Inflammatory macrophage treated with lipopolysaccharide for 4 hours (primary cell): ENCODE measurements around the gene BICDL1.

Experiments used
- DNase-seq: peaks from one replicate; pipeline ENCODE4 v3.0.0-alpha.2; 2020

Gene BICDL1

GRCh38 chr12:120060196-120060595 lies 71.2 kb downstream of the BICDL1 start:
- no peak for DNase-seq

DNA sequence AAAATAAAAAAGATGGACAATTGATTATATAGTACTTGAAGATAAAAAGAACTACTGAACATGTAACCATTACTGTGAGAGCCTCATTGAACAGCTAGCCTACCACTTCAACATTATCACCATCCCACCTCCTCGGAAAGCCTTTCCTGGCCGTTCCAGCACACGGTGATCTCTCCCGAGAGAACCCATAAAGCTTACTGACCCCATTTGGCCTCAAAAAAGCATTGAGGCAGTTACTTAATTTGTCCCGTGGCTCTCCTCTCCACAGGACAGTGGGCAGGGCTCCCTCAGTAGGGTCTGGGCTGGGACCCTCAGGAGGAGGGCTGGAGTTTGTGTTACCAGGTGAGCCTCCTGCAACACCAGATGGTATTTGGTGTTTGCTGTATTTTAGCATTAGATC lies 71.7 kb downstream of the BICDL1 start:
- DNase-seq, result no peak

DNA sequence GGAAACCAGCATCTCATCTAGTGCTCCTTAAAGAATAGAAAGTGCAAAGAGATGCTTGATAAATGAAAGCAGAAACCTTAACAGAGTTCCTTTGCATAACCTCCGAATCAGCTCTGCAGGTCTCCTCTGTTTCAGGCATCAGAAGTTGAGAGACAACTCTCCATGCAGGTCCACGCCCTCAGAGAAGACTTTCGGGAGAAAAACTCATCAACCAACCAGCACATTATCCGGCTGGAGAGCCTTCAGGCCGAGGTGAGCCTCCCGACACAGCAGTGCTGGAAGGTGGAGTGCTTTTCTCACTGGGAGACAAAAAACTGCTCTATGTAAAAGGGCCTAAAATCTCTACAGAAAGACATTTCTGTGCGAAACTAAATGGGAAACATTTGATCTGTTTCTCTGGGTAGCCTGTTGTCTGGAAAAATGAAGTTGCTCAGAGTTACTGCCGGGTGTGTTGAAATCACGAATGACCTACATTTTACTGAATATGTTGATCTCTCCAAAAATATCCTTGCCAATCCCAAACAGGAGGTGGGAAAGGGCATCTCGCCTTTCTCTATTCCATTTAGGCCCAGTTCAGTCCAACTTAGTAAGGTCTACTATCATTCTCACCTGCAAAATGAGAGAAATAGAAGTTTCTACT lies 72.7 kb downstream of the BICDL1 start:
- no peak for DNase-seq

GRCh38 chr12:120062976-120063579 lies 74.0 kb downstream of the BICDL1 start:
- DNase-seq, result no peak

- no peak for DNase-seq
These were observed 75.3 kb downstream of the BICDL1 start for GRCh38 chr12:120064054-120064940.

DNA sequence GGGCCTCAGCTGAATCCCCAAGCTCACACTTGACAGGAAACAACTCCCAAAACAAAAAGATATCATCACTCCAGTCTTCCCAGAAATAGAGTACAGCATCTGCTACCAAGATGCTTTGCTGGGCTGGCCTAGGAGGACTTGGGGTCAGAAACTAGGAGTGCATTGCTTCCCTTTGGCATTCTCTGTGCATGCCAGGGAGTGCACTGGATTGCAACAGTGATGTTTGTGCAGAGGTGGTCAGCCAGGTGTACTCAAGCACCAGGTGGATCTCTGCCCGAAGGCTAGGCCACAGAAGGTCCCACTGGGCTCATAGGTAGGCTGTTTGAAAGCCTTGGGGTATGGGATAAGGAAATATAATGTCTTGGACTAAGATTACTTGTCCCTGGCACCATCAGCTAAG lies 76.4 kb downstream of the BICDL1 start:
- no peak for DNase-seq

DNA sequence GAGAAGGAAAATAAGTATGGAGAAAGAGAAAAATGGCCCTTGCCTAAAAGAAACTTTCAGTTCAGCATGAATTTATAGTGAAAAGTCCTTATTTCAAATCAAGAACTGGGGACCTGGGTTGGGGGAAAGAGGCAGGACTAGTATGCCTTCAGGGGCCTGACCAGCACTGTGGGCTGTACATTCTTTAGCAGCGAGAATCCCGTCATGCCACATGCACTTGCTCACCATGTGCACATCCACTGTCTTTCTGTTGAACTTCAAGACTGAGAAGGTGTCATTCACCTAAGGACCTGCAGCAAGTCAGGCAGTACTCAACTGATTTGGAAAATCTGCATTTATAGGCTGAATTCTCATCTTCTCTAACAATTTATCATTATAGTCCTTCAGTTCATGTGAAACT lies 77.3 kb downstream of the BICDL1 start:
- DNase-seq, result no peak

DNA sequence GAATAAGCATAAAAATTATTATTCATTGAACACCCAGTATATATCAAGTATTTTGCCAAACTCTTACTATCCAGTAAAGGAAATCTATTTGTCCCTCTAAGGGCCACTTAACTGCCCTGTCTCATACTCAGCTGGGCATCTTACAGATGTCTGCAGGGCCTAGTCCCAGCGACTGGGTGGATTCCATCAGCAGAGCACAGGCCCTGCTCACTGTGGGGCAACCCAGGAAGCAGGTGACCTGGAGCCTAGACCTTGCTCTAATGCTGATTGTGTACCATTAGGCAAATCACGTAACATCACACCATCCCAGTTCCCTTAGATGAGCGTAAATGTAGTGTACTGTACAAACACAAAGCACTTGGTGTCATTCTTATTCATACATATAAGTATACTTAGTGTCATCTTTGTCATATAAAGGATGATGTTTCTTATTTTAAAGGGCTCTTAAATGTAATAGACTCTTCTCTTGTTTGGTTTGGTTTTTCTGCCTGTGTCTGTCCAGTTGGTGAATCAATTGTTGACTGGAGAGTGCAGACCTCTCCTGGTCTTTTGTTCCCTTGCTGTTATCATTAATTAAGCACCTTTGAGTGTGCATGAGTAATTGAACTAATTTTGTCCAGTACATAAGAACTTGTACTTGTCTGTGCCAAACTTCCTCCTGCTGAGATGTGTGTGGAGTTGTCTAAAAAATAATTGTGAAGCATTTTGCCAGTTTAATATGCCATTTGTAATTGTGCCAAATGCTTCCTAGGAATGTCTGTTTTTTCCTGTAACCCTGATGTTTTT lies 78.2 kb downstream of the BICDL1 start:
- DNase-seq, result no peak

DNA sequence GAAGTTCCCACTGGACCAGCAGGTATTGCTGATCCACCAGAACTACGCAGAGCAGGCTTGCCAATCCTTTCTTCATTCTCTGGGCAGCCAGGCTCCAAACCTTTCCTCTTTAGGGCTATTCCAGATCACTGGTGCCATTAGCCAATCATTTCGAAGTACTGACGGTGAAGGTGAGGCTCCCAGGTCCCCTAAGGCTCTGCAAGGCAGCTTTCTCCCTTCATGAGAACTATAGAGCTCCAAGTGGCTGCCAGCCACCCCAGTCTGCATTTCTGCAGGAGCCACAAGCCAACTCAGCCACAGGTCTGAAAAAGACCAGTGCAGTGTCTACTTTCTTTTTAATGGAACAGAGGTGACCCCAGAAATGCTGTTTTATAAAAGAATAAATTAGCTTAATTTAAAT lies 78.9 kb downstream of the BICDL1 start:
- DNase-seq, result no peak

DNA sequence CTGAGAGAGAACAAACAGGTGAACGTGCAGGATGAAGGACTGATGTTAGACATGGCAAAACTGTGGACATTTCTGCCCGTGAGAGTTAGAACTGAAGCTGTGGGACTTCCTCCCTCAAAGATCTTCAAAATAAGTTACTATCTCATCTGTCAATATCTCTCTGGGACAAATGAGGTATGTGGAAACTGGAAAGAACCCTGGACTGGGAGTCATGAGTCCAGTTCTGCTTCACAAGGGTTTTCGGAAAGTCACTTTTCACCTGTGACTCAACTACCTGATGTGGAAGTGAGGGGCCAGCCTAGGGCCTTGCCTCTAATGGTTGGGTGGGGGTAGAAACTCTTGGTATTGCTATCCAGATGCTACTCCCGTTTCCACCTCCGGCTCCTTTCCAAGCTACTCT lies 80.2 kb downstream of the BICDL1 start:
- DNase-seq, result no peak

GRCh38 chr12:120071493-120072020 lies 82.5 kb downstream of the BICDL1 start:
- DNase-seq, result no peak

DNA sequence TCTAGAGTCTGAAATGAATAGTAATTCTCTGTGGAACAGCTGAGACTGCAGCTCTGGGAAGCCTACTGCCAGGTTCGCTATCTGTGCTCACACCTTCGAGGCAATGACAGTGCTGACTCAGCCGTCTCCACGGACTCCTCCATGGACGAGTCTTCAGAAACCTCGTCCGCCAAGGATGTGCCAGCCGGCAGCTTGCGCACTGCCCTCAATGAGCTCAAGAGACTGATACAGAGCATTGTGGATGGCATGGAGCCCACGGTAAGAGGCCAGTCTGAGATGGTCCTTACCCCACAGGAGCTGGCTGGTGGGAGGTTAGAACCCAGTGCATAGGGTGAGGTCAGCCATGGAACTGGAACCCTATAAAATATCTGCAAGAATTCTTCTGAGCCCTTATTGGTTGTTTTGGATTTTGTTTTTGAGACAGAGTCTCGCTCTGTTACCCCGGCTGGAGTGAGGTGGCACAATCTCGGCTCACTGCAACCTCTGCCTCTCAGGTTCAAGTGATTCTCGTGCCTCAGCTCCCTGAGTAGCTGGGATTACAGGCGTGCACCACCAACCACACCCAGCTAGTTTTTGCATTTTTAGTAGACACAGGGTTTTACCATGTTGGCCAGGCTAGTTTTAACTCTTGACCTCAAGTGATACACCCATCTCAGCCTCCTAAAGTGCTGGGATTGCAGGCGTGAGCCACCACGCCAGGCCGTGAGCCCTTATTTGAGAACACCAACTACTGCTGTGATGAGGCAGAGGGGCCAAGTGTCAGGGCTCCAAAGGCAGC lies 83.6 kb downstream of the BICDL1 start:
- DNase-seq, result no peak

DNA sequence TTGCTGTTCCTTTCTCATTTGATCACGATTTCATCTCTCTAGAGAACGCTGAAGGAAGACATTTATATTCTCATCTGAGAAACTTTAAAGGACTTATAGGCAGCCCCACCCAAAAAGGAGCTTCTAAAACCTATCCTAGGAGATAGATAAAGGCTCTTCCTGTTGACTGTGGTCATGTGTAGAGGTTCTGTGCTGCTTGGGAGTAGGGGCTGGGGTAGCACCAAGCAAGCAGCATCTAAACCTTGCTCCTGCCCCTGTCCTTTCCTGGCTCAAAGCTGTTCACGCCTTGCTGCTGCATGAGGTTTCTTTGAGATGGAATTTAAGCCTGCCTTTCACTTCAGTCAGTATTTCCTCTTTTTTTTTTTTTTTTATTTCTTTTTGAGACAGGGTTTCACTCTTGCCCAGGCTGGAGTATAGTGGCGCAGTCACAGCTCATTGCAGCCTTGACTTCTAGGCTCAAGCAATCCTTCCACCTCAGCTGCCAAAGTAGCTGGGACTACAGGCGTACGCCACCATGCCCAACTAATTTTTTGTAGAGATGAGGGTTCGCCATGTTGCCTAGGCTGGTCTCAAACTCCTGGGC lies 86.1 kb downstream of the BICDL1 start:
- DNase-seq, result peak; percentile 46

GRCh38 chr12:120076651-120077050 lies 87.6 kb downstream of the BICDL1 start:
- DNase-seq, result no peak

- DNase-seq, result no peak
These were observed 88.2 kb downstream of the BICDL1 start for GRCh38 chr12:120077260-120077659.

DNA sequence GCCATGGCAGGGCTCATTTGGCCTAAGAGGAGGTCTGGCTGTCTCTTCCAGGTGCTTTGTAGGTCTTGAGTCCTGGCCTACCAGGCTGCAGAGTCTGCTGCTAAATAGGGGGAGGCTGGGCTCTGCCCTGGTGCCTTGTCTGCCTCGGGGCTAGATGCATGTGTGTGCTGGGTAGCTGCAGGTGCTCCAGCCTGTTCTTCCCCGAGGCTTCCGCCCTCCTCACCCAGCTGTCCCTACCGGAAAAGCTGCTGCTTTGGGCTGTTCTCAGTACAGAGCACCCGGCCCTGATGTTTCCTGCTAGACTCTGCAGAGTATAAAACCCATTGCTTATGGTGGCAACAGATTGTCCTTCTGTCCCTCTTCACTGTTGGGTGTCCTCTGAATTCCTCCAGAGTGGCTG lies 89.8 kb downstream of the BICDL1 start:
- no peak for DNase-seq

DNA sequence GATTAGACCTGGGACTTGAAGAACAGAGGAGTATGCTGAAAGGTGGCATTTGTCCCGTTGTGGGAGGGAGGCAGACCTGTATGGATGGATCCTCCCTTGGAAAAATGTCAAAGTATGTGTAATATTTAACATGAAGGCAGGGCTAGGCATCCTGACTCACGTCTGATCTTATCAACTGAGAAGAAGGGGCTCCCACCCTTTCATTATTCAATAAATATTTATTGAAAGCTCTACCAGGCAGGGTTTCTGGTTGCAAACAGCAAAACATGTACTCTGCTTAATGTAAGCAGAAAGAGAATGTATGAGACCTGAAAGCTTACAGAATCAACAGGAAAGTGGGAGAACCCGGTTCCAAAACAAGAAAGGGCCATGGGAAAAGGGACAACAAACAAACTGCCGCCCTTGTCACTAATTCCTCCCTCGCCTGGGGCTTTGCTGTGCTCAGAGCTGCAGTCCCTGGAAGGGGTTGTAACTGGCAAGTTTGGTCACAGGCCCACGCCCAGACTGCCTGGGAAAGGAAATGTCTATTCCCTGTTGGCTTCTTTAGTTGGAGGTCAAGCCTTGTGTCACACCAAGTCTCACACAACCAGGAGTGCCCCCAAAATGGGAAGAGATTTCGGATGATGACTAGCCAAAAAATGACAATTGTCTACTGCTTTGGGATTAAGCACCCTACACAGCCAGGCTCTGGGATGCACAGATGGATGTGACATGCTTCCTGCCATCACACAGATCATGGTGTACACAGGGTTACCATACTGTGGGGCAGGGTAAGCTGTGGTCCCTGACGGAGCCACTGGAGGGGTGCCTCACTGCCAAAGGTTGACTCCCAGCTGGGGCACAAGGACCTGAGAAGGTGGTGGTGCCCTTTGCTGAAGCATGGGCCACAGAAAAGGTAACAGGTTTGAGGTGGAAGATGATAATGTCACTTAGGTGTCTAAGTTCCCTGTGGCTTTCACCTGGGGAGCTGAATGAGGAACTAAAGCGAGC lies 90.7 kb downstream of the BICDL1 start:
- DNase-seq, result no peak

DNA sequence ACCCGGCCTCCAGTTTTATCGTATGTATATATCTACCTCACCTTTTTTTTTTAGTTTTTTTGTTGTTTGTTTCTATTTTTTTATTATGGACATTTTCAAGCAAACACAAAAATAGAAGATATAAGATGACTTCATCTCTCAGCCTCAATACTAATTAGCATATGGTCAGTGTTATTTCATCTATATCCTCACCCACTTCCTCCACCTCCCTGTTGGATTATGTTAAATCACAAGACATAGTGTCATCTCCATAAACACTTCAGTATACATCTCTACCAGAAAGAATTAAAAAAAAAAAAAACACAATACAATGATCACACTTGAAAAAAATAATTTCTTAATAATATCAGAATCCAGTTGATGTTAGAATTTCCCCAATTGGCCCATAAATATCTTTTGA lies 92.6 kb downstream of the BICDL1 start:
- DNase-seq, result peak; percentile 70

DNA sequence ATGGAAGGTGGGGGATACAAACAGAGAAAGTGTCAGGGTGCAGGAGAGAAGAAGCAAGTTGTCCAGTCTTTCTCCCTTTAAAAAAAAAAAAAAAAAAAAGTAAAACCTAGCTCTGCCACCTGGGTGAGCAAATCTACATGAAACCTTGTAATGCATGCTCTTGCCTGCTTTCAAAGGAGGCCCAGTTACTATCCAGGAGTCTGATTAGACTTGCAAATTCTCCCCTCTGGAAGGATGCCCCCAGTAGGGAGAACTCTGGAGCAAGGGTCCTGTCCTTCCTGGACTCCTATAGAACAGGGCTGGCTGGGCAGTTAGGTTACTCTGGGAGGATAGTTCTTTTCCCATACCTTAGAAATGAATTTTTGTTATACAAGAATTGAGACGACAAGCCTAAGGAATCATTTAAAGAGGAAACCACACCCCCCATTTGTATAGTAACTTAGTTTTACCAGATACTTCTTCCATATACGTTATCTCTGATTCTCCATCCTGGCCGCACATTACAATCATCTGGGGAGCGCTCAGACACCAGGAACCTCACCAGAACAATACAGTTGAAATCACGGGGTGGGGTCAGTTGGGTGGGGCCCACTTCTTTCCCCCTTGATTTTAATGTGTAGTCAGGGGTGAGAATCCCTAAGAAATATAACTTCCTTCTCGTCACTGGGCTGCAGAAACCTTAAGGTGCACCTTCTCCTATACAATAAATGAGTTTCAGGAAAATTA lies 97.0 kb downstream of the BICDL1 start:
- no peak for DNase-seq
